GM18505 (cell line): ENCODE data around the gene SORCS2.

Experiments
- ATAC-seq: cut with Tn5 transposase; IDR thresholded peaks from one replicate; pipeline ENCODE4 v1.9.1; 2021; ENCODE audit not compliant: unreplicated experiment
- POLR2A ChIP-seq: IDR thresholded peaks from 4 replicates; pipeline ENCODE4 v1.6.1; 2011; ENCODE audit warnings: borderline replicate concordance; ENCODE audit not compliant: insufficient read depth, insufficient read length; ENCODE audit errors: extremely low read depth

SORCS2 gene

DNA sequence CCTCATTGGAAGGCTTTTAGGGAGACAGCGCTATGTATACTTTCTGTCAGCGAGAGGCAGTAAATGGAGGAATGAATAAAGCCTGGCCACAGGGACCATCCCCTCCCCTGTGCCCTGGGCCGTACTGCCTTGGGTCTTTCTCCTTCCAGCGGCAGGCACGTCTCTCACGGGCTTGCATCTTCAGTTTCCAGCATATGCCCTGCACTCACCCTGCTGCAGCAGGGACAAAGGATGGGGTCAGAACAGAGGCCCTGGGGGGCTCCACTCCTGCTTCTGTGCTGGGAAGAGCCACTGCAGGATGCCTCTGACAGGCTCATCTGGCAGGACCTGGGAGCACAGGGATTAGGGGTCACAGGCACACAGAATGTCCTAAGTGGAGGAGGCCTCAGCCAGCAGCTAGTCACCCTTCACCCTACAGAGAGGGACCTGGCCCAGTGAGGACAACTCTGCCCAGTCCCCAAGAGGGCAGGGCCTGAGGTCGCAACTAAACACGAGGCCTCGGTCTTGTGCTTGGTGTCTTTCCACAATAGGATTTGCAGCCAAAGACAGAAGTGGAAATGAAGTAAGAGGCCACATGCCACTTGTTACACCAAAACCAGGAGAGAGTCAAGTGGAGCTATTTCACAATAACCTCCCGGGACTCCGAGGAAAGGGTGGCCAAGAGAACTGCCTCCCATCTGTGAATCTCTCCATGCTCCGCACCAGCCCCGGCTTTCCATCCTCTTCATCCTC is 596.5 kb downstream of the SORCS2 start:
- TF ChIP-seq POLR2A = no peak
- ATAC-seq = no peak

DNA sequence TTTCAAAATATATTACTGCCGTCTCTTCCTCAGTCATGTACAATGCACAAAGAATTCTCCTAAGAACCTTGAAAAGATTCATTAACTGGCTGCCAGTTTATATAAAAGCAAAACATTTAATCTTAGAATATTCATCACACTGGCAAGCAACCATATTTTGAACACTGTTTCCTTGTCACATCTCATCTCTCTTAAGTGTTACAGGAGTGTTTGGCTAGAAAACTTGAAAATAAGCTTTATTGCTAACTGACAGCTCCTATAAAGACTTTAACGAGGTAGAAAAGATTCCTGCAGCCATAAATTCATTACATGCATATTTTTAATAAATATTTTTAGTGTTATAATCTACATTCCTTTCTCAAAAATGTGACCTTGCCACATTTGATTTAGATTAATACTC is 597.7 kb downstream of the SORCS2 start:
- ATAC-seq = no peak
- TF ChIP-seq POLR2A = no peak

GRCh38 chr4:7790999-7791398 is 598.7 kb downstream of the SORCS2 start:
- TF ChIP-seq POLR2A = no peak
- no peak for ATAC-seq
